Measurements from ENCODE around the gene KRT38.
"Not testable (repeated sequence)": the region's sequence is repeated elsewhere in the genome, so short reads cannot be mapped to it uniquely, and the experiment has no call there.

Gene KRT38

DNA sequence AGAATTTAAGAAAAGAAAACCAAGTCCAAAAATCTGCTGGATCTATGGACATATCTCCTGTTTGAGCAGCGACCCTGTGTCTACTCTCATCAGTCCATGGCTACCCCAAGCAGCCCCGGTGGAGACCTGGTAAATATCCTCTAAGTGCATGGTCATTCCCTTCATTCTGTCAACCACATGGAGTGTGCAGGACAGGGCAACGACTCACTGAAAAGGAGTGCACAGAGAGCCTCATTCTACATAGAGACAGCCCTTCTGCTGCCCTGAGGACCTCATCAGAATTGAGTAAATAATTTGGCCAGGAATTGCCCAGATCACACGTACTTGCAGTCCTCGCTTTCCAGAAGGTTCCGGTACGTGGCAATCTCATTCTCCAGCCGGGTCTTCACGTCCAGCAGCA, 3.0 kb downstream of the KRT38 start:
- Mint-ChIP-seq H3K27me3 (ENCODE audit: low read depth) (peaks cover 6% of the 10 kb centered on the region), H3K9me3 (no peaks in the 10 kb centered on the region), H3K4me3 (no peak overlapping the region), H3K4me1 (peaks cover 17% of the 10 kb centered on the region), H3K36me3 (ENCODE audit: low read depth) (no peaks in the 10 kb centered on the region), H3K27ac (no peak overlapping the region)
- TF ChIP-seq, protein P1, sequence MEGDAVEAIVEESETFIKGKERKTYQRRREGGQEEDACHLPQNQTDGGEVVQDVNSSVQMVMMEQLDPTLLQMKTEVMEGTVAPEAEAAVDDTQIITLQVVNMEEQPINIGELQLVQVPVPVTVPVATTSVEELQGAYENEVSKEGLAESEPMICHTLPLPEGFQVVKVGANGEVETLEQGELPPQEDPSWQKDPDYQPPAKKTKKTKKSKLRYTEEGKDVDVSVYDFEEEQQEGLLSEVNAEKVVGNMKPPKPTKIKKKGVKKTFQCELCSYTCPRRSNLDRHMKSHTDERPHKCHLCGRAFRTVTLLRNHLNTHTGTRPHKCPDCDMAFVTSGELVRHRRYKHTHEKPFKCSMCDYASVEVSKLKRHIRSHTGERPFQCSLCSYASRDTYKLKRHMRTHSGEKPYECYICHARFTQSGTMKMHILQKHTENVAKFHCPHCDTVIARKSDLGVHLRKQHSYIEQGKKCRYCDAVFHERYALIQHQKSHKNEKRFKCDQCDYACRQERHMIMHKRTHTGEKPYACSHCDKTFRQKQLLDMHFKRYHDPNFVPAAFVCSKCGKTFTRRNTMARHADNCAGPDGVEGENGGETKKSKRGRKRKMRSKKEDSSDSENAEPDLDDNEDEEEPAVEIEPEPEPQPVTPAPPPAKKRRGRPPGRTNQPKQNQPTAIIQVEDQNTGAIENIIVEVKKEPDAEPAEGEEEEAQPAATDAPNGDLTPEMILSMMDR (IDR thresholded peaks at IDR 0.05; ENCODE audit: unreplicated experiment in 3 of 3), result no peak

DNA sequence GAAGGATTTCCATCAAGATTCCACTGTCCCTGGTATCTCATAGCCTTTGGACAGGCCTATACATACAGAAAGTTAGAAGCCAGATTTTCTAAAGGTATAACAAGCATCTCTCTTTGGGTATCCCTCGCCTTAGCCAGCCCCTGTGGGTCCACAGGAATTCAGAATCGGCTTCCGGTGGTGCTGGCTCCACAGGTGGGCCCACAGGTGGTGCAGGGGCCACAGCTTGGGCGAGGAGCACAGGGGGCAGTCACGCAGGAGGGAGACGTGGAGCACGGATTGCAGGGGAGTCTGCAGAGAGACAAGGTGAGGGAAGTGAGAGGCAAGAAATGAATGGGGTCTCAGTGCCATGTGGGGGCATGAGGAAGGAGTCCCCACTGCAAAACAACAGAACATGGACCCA, 3.5 kb downstream of the KRT38 start:
- Mint-ChIP-seq H3K4me1 (peaks cover 17% of the 10 kb centered on the region), H3K9me3 (no peaks in the 10 kb centered on the region), H3K36me3 (ENCODE audit: low read depth) (no peaks in the 10 kb centered on the region), H3K27ac (no peak overlapping the region), H3K4me3 (no peak overlapping the region), H3K27me3 (ENCODE audit: low read depth) (peaks cover 8% of the 10 kb centered on the region)
- TF ChIP-seq, protein P1 (IDR thresholded peaks at IDR 0.05; ENCODE audit: unreplicated experiment in 3 of 3), result no peak

DNA sequence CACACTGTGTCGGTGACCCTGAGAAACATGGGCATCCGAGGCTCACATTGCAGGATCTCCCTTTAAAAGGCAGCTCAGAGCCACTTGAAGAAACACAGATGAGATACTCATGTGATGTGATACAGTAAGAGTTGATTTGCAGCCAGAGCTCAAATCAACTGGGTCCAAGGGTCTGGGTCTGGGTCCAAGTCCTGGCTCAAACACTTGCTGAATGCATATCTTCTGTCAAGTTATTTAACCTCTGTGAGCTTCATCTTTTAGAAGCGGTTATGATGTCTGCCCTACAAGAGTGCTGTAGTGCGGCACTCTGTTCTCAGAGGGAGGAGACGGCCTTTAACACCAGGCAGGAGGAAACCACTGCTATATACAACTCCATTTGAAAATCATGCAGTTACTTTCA, 6.4 kb downstream of the KRT38 start:
- peaks cover 17% of the 10 kb centered on the region for H3K4me1 Mint-ChIP-seq
- peaks cover 13% of the 10 kb centered on the region for H3K27me3 Mint-ChIP-seq (ENCODE audit: low read depth)

DNA sequence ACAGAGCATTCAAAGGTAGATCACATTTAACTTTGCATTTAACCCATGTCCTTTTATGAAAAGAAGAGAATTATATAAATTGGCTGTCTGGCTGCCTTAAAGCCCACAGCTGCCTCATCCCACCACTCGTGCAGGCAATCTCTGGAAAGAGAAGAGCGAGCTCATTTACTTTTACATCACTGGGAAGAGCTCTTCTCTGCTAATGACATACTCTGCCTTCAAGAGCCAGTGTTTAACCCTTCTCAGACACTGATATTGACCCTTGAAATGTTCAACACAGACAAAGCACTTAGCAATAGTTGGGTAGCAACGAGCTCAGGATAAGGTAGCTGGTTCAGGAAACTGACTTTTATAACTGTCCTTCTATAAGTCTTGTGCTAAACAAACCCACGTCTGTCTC, 6.8 kb downstream of the KRT38 start:
- Mint-ChIP-seq H3K36me3 (ENCODE audit: low read depth) (no peaks in the 10 kb centered on the region), H3K4me3 (no peak overlapping the region), H3K9me3 (no peaks in the 10 kb centered on the region), H3K27ac (peak overlapping the region in 2 of 3 experiments; percentile 56 to 76), H3K27me3 (ENCODE audit: low read depth) (peaks cover 10% of the 10 kb centered on the region), H3K4me1 (peaks cover 17% of the 10 kb centered on the region)
- TF ChIP-seq, protein P1 (IDR thresholded peaks at IDR 0.05; ENCODE audit: unreplicated experiment in 3 of 3), result no peak

More for the DNA sequence above, 6.4 kb downstream of the KRT38 start:
- Mint-ChIP-seq H3K27ac (peak overlapping the region in 2 of 3 experiments; percentile 56 to 76), H3K9me3 (no peaks in the 10 kb centered on the region), H3K36me3 (ENCODE audit: low read depth) (no peaks in the 10 kb centered on the region), H3K4me3 (no peak overlapping the region)
- TF ChIP-seq, protein P1 (IDR thresholded peaks at IDR 0.05; ENCODE audit: unreplicated experiment in 3 of 3), result no peak

DNA sequence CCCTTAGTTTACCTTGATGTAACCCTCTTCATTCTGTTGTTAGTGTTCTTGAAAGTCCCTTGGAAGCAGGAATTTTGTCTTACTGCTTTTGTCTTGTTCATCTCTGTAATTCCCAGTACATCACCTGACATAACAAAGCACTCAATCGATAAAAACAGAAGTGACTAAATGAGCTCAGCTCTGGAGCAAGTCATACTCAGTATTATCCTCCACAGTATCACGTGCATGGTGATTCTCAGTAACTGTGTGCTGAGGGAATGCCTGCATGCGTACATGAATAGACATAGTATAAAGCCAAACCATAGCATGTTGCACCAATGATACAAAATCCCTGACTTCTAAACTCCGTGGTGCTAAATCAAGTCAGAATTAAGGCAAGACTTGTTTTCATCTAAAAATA, 7.2 kb downstream of the KRT38 start:
- Mint-ChIP-seq H3K4me3 (no peak overlapping the region), H3K4me1 (peaks cover 17% of the 10 kb centered on the region), H3K36me3 (ENCODE audit: low read depth) (no peaks in the 10 kb centered on the region), H3K27ac (peak overlapping the region in 2 of 3 experiments; percentile 7 to 12), H3K27me3 (ENCODE audit: low read depth) (peaks cover 10% of the 10 kb centered on the region), H3K9me3 (no peaks in the 10 kb centered on the region)
- TF ChIP-seq, protein P1 (IDR thresholded peaks at IDR 0.05; ENCODE audit: unreplicated experiment in 3 of 3), result no peak

DNA sequence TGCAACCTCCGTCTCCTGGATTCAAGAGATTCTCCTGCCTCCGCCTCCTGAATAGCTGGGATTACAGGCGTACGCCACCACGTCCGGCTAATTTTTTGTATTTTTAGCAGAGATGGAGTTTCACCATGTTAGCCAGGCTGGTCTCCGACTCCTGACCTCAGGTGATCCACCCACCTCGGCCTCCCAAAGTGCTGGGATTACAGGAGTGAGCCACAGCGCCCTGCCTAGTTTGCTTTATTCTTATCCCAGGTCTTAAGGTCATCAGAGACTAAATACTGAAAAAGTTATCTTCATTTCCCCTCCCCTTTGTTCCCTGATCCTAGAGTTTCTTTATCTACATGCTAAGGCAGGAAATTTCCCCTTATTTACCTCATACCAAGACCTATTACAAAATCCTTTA, 10.4 kb downstream of the KRT38 start:
- not testable (repeated sequence) for H3K9me3 Mint-ChIP-seq; H3K36me3 Mint-ChIP-seq (ENCODE audit: low read depth); H3K4me3 Mint-ChIP-seq; H3K27ac Mint-ChIP-seq
- Mint-ChIP-seq H3K4me1 (peaks cover 17% of the 10 kb centered on the region), H3K27me3 (ENCODE audit: low read depth) (peaks cover 19% of the 10 kb centered on the region)

Measured in nephron (organoid).